ENCODE data around the gene FNDC1. TPM values are rescaled to one million over a fixed set of nuclear protein-coding genes. Genes with fewer than 3 reads are reported as not detected.

Gene FNDC1
- total and polyA plus RNA-seq, 8 donors, result 0.68 to 7.6 (median 5.5) TPM

DNA sequence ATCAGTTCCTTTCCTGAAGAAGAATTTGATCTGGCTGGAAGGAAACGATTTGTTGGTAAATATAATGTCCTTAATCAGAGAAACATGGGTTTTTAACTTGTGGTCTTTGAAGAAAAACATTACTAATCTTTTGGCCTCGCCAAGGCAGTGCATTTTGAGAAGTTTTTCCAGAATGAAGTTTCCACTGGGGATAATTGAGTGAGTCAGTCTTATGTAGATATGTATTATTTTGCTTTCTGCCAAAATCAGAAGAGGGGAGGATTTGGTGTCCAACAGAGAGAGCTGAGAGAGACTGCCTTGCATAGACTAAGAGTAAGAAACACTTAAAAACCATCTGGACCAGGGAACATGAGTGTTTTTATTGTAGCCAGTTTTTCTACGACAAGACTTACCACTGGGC is 79.9 kb downstream of the FNDC1 start:
- DNase-seq (peak in 1 of 4 donors; percentile 30), ATAC-seq (peak; percentile 63)
- TF ChIP-seq, protein P1, sequence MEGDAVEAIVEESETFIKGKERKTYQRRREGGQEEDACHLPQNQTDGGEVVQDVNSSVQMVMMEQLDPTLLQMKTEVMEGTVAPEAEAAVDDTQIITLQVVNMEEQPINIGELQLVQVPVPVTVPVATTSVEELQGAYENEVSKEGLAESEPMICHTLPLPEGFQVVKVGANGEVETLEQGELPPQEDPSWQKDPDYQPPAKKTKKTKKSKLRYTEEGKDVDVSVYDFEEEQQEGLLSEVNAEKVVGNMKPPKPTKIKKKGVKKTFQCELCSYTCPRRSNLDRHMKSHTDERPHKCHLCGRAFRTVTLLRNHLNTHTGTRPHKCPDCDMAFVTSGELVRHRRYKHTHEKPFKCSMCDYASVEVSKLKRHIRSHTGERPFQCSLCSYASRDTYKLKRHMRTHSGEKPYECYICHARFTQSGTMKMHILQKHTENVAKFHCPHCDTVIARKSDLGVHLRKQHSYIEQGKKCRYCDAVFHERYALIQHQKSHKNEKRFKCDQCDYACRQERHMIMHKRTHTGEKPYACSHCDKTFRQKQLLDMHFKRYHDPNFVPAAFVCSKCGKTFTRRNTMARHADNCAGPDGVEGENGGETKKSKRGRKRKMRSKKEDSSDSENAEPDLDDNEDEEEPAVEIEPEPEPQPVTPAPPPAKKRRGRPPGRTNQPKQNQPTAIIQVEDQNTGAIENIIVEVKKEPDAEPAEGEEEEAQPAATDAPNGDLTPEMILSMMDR (IDR thresholded peaks at IDR 0.05), result no peak
- intact Hi-C loops (cut with DNase I), result no loop called here
- no peaks in the 10 kb centered on the region for H3K36me3 ChIP-seq
- H3K9me3 ChIP-seq, result no peaks in the 10 kb centered on the region
- peak overlapping the region in 1 of 2 donors; percentile 72 for H3K27ac ChIP-seq
- no peaks in the 10 kb centered on the region for H3K4me1 ChIP-seq
- H3K27me3 ChIP-seq, result no peaks in the 10 kb centered on the region
- no peak overlapping the region for H3K4me3 ChIP-seq

GRCh38 chr6:159249752-159250151 is 80.6 kb downstream of the FNDC1 start:
- H3K4me1 ChIP-seq, result no peaks in the 10 kb centered on the region
- TF ChIP-seq, protein P1 (IDR thresholded peaks at IDR 0.05), result no peak
- peak overlapping the region in 1 of 2 donors; percentile 72 for H3K27ac ChIP-seq
- peak; percentile 17 for ATAC-seq
- intact Hi-C loops (cut with DNase I), result no loop called here
- H3K36me3 ChIP-seq, result no peaks in the 10 kb centered on the region
- H3K27me3 ChIP-seq, result no peaks in the 10 kb centered on the region
- H3K9me3 ChIP-seq, result no peaks in the 10 kb centered on the region
- peak in 1 of 4 donors; percentile 10 for DNase-seq
- H3K4me3 ChIP-seq, result no peak overlapping the region

GRCh38 chr6:159250633-159251032 is 81.4 kb downstream of the FNDC1 start:
- Histone ChIP-seq H3K4me3 (no peak overlapping the region), H3K36me3 (no peaks in the 10 kb centered on the region), H3K4me1 (no peaks in the 10 kb centered on the region), H3K9me3 (no peaks in the 10 kb centered on the region), H3K27me3 (no peaks in the 10 kb centered on the region), H3K27ac (no peak overlapping the region)
- ATAC-seq (no peak), DNase-seq (no peak)
- TF ChIP-seq, protein P1 (IDR thresholded peaks at IDR 0.05), result no peak
- intact Hi-C loops (cut with DNase I), result no loop called here

GRCh38 chr6:159252955-159253508 is 83.8 kb downstream of the FNDC1 start:
- peak; percentile 92 for ATAC-seq
- DNase-seq, result peak in 1 of 4 donors; percentile 21
- TF ChIP-seq, protein P1 (IDR thresholded peaks at IDR 0.05), result peak; percentile 11 to 64

GRCh38 chr6:159254186-159254585 is 85.0 kb downstream of the FNDC1 start:
- H3K4me1 ChIP-seq, result no peaks in the 10 kb centered on the region

More at GRCh38 chr6:159252955-159253508, 83.8 kb downstream of the FNDC1 start:
- no peaks in the 10 kb centered on the region for H3K36me3 ChIP-seq
- H3K27ac ChIP-seq, result no peak overlapping the region
- H3K9me3 ChIP-seq, result no peaks in the 10 kb centered on the region
- H3K4me3 ChIP-seq, result no peak overlapping the region
- H3K27me3 ChIP-seq, result no peaks in the 10 kb centered on the region
- intact Hi-C loops (cut with DNase I), result no loop called here
- no peaks in the 10 kb centered on the region for H3K4me1 ChIP-seq

More at GRCh38 chr6:159254186-159254585, 85.0 kb downstream of the FNDC1 start:
- no peaks in the 10 kb centered on the region for H3K36me3 ChIP-seq
- no peaks in the 10 kb centered on the region for H3K9me3 ChIP-seq
- TF ChIP-seq, protein P1 (IDR thresholded peaks at IDR 0.05), result no peak
- no peak overlapping the region for H3K4me3 ChIP-seq
- intact Hi-C loops (cut with DNase I), result no loop called here
- DNase-seq (no peak), ATAC-seq (no peak)
- no peak overlapping the region for H3K27ac ChIP-seq
- no peaks in the 10 kb centered on the region for H3K27me3 ChIP-seq
